MM.1S (cell line): Measurements from ENCODE around the gene ZNF280B.

Source experiments
- DNase-seq: peaks from one replicate; pipeline ENCODE4 v3.0.0-alpha.2; 2015
- H2AFZ ChIP-seq: fragments of 300-600 bp; sonication (generic); 2 replicates; pipeline ENCODE4 v1.6.0; 2016; ENCODE audit warnings: antibody characterized with exemption, low read length
- H3F3A ChIP-seq: fragments of 300-600 bp; sonication (generic); 2 replicates; pipeline ENCODE4 v1.6.1; 2016; ENCODE audit warnings: mild to moderate bottlenecking, antibody characterized with exemption, low read length, moderate library complexity, mixed read lengths; ENCODE audit not compliant: insufficient read depth
- H3K27ac ChIP-seq: fragments of 300-600 bp; sonication (generic); 2 replicates; pipeline ENCODE4 v1.5.1; 2016; ENCODE audit warnings: mild to moderate bottlenecking, low read length
- H3K27me3 ChIP-seq: fragments of 300-600 bp; sonication (generic); replicated peaks from 2 replicates; pipeline ENCODE4 v1.6.0; 2016; ENCODE audit warnings: low read length; ENCODE audit not compliant: insufficient read depth
- H3K36me3 ChIP-seq: fragments of 300-600 bp; sonication (generic); replicated peaks from 2 replicates; pipeline ENCODE4 v1.6.1; 2016; ENCODE audit warnings: mild to moderate bottlenecking, low read length, mixed read lengths; ENCODE audit not compliant: insufficient read depth
- H3K4me1 ChIP-seq: fragments of 300-600 bp; sonication (generic); 2 replicates; pipeline ENCODE4 v1.6.1; 2016; ENCODE audit warnings: low read length, mixed read lengths
- H3K4me2 ChIP-seq: fragments of 300-600 bp; sonication (generic); 2 replicates; pipeline ENCODE4 v1.6.0; 2016; ENCODE audit warnings: low read depth, low read length
- H3K4me3 ChIP-seq: fragments of 300-600 bp; sonication (generic); 2 replicates; pipeline ENCODE4 v1.5.1; 2016; ENCODE audit warnings: low read length, mixed read lengths
- H3K79me2 ChIP-seq: fragments of 300-600 bp; sonication (generic); 2 replicates; pipeline ENCODE4 v1.6.1; 2016; ENCODE audit warnings: mixed run types, low read length, mixed read lengths
- H3K9ac ChIP-seq: fragments of 300-600 bp; sonication (generic); 2 replicates; pipeline ENCODE4 v1.6.1; 2016; ENCODE audit warnings: low read length, mixed read lengths
- H3K9me2 ChIP-seq: fragments of 300-600 bp; sonication (generic); replicated peaks from 2 replicates; pipeline ENCODE4 v1.6.1; 2016; ENCODE audit warnings: mild to moderate bottlenecking, low read length, mixed read lengths; ENCODE audit not compliant: insufficient read depth
- H3K9me3 ChIP-seq: fragments of 300-600 bp; sonication (generic); replicated peaks from 2 replicates; pipeline ENCODE4 v1.6.1; 2016; ENCODE audit warnings: mild to moderate bottlenecking, low read length, mixed read lengths; ENCODE audit not compliant: insufficient read depth
- H4K20me1 ChIP-seq: fragments of 300-600 bp; sonication (generic); 2 replicates; pipeline ENCODE4 v1.6.1; 2016; ENCODE audit warnings: mild to moderate bottlenecking, low read length, moderate library complexity, mixed read lengths; ENCODE audit not compliant: insufficient read depth
- EZH2 ChIP-seq: fragments of 300-600 bp; sonication (generic); optimal IDR thresholded peaks from 2 replicates; pipeline ENCODE3; 2017; ENCODE audit warnings: low read depth, mild to moderate bottlenecking, antibody characterized with exemption, low read length, mixed read lengths
- EZH2phosphoT487 ChIP-seq: fragments of 300-600 bp; sonication (generic); IDR thresholded peaks from 2 replicates; pipeline ENCODE4 v1.6.1; 2018; ENCODE audit warnings: antibody characterized with exemption, low read length
- TF ChIP-seq, protein P1 (sequence below): fragments of 300-600 bp; sonication (generic); IDR thresholded peaks from 2 replicates; pipeline ENCODE4 v1.5.1; 2016; ENCODE audit warnings: antibody characterized with exemption, low read length, mixed read lengths

ZNF280B gene

DNA sequence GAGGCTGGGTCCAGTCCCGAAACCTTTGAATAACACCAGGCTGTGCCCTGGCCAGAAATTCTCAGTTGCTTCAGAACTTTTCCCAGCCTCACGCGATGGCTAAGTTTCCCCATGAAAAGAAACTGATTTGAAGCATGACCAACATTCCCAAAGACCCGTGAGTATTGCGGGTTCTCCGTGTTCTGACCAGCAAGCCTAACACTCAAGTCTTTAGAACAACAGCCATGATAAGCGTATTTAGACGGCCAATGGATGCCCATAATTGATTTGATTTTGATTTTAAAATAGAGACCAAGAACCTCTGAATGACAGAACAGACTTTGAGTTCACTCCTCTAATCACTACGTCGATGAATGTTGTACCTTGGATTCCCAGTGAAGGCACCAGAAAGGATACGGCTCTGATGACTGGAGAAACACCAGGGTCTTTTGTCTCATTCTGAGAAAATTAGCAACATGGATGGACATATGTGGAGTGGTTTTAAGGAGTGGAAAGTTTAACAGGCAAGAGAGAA is 43.9 kb downstream of the ZNF280B start:
- no peaks in the 10 kb centered on the region for H3K27me3 ChIP-seq
- no peaks in the 10 kb centered on the region for H3K9me3 ChIP-seq
- no peak overlapping the region; the same call in 1 of the 2 replicates for H3K4me2 ChIP-seq
- no peaks in the 10 kb centered on the region for H4K20me1 ChIP-seq
- H3K9me2 ChIP-seq: no peaks in the 10 kb centered on the region
- no peaks in the 10 kb centered on the region for H3F3A ChIP-seq
- H3K4me1 ChIP-seq: no peaks in the 10 kb centered on the region
- no peak overlapping the region for H3K27ac ChIP-seq
- no peak overlapping the region for H2AFZ ChIP-seq
- no peak overlapping the region for H3K4me3 ChIP-seq
- TF ChIP-seq, protein P1, sequence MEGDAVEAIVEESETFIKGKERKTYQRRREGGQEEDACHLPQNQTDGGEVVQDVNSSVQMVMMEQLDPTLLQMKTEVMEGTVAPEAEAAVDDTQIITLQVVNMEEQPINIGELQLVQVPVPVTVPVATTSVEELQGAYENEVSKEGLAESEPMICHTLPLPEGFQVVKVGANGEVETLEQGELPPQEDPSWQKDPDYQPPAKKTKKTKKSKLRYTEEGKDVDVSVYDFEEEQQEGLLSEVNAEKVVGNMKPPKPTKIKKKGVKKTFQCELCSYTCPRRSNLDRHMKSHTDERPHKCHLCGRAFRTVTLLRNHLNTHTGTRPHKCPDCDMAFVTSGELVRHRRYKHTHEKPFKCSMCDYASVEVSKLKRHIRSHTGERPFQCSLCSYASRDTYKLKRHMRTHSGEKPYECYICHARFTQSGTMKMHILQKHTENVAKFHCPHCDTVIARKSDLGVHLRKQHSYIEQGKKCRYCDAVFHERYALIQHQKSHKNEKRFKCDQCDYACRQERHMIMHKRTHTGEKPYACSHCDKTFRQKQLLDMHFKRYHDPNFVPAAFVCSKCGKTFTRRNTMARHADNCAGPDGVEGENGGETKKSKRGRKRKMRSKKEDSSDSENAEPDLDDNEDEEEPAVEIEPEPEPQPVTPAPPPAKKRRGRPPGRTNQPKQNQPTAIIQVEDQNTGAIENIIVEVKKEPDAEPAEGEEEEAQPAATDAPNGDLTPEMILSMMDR: no peak
- no peak for TF ChIP-seq EZH2
- TF ChIP-seq EZH2phosphoT487: no peak
- H3K36me3 ChIP-seq: no peaks in the 10 kb centered on the region
- no peak for DNase-seq
- no peaks in the 10 kb centered on the region for H3K79me2 ChIP-seq
- H3K9ac ChIP-seq: no peak overlapping the region

DNA sequence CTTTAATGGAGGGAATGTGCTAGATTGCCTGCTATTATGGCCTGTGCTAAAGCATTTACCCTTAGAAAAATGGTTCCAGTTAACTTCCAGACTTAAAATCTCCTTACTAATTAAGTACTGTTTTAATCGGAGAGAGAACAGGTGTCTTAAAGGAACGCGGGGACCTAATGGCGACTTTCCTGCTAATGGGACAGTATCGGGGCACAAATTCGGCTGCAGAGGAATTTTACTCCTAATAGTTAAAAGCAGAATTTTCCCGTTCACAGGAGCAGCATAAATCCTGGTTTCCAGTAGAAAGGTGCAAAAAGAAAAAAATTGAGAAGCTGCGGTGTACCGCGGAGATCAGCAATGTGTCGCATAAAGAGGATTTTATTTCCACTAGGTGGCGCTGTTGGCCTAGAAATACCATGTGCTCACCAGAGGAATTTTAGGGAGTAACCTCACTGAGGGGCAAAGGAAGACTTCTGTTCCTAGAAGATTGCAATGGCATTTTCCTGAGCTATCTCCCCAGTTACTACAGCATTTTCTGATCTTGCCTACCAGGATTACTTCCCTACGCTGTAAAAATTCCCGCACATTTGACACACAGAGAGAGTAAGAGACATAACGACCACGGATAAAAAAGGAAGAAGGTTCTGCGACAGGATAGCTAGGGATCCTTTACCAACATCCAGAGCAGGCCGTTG is 44.5 kb downstream of the ZNF280B start:
- peak; percentile 67 for DNase-seq
- Histone ChIP-seq H3K36me3 (no peaks in the 10 kb centered on the region), H3K79me2 (no peaks in the 10 kb centered on the region), H3K9me3 (no peaks in the 10 kb centered on the region), H3K4me3 (no peak overlapping the region), H4K20me1 (no peaks in the 10 kb centered on the region), H3K27me3 (no peaks in the 10 kb centered on the region), H3K4me2 (peak overlapping the region; percentile 44; the same call in 1 of the 2 replicates), H3K9ac (no peak overlapping the region), H3K4me1 (no peaks in the 10 kb centered on the region), H3K27ac (no peak overlapping the region), H2AFZ (no peak overlapping the region), H3F3A (no peaks in the 10 kb centered on the region), H3K9me2 (no peaks in the 10 kb centered on the region)
- TF ChIP-seq, protein P1: peak; percentile 81
- no peak for TF ChIP-seq EZH2

DNA sequence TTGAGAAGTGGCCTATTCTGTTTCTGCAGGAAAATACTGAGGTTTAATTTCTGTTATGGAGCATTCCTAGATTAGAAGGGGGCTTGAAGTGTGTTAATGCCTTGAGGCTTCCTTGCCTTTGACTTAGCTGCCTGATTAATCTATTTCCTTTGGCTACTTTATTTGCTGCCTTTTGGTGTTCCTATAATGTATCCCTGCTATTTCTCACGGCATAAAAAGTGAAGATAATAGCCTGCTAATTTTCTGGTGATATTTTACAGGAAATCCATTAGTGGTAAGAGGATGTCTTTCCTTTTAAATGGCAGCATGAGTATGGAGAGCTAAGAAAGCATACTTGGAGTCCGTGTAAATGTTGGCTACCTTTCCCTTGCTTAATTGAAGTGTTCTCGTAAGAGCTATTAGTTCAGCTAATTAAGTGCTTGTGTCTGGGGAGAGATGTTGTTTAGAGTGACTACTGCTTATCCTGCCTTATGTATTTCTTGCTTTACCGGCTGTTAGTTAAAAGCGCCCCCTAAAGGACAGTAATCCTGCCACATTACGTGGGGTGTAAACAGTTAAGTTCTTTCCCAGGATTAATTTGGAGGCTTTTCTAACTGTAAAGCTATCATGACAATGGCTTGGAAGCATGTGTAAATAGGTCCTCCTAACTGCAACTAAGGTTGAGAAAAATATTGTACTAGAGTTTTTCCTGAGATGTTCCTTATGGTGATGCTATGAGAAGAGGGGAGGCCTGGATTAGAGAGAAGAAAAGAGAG is 45.6 kb downstream of the ZNF280B start:
- Histone ChIP-seq H3K27me3 (no peaks in the 10 kb centered on the region), H3K9ac (no peak overlapping the region), H3K9me3 (no peaks in the 10 kb centered on the region), H3K27ac (no peak overlapping the region), H4K20me1 (no peaks in the 10 kb centered on the region), H3K36me3 (no peaks in the 10 kb centered on the region), H3K4me1 (no peaks in the 10 kb centered on the region), H3K9me2 (no peaks in the 10 kb centered on the region), H3K79me2 (no peaks in the 10 kb centered on the region), H2AFZ (no peak overlapping the region), H3K4me2 (no peak overlapping the region), H3F3A (no peaks in the 10 kb centered on the region), H3K4me3 (no peak overlapping the region)
- no peak for TF ChIP-seq EZH2
- TF ChIP-seq, protein P1: peak; percentile 58
- peak; percentile 40 for DNase-seq
